Measurements from ENCODE around the gene POLDIP2.

POLDIP2 gene, protein sequence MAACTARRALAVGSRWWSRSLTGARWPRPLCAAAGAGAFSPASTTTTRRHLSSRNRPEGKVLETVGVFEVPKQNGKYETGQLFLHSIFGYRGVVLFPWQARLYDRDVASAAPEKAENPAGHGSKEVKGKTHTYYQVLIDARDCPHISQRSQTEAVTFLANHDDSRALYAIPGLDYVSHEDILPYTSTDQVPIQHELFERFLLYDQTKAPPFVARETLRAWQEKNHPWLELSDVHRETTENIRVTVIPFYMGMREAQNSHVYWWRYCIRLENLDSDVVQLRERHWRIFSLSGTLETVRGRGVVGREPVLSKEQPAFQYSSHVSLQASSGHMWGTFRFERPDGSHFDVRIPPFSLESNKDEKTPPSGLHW

DNA sequence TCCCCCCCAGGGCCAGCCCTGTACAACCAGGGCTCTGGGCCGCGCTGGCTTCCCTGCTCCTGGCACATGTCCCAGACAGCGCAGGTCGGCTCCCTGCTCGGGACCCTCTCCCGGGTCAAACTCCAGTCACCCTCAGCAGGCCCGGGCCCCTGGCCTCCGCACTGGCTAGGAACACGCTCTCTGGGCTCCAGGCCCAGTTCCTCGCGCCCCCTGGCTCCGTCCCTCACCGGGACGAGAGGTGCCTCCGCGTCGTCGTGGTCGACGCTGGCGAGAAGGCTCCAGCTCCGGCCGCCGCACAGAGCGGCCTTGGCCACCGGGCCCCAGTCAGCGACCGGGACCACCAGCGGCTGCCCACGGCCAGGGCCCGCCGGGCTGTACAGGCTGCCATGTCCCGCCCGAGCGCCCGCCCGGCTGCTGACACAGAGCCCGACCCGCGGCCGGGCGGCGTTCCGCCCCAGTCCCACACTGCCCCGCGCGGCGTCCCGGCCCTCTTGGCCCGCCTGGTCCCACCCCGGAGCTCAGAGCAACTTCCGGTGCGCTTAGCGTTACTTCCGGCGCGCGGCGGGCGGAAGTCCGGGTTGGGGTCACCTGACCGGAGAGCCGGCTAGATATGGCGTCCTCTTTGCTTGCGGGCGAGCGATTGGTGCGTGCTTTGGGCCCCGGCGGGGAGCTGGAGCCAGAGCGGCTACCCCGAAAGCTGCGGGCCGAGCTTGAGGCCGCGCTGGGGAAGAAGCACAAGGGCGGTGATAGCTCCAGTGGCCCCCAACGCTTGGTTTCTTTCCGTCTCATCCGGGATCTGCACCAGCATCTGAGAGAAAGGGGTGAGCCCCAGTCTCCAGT, at the start of gene POLDIP2:
Gene POLDIP2, minus strand, starts transcription at position 467 of the 840 bp plus-strand sequence. Its CDS starts 79 bp downstream, at position 388.
- peak; percentile 91 to 93 for DNase-seq (ENCODE audit: low read depth in 2 of 2)

DNA sequence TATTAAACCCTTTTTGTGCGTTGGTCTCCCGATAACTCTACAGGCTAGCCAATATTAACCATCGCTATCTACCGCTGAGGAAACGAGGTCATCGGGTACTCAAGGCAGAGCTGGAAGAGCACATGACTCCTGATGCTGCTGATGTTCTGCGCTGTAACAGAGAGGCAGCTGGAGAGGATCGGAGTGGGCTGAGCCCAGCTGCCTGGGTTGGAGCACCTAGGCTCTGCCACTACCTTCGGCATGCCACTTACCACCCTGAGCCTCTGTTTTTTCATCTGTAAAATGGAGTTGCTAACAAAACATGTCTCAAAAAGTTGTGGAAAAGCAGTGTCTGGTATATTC, 49.1 kb upstream of the POLDIP2 start:
- no peak for DNase-seq (ENCODE audit: low read depth in 2 of 2)

DNA sequence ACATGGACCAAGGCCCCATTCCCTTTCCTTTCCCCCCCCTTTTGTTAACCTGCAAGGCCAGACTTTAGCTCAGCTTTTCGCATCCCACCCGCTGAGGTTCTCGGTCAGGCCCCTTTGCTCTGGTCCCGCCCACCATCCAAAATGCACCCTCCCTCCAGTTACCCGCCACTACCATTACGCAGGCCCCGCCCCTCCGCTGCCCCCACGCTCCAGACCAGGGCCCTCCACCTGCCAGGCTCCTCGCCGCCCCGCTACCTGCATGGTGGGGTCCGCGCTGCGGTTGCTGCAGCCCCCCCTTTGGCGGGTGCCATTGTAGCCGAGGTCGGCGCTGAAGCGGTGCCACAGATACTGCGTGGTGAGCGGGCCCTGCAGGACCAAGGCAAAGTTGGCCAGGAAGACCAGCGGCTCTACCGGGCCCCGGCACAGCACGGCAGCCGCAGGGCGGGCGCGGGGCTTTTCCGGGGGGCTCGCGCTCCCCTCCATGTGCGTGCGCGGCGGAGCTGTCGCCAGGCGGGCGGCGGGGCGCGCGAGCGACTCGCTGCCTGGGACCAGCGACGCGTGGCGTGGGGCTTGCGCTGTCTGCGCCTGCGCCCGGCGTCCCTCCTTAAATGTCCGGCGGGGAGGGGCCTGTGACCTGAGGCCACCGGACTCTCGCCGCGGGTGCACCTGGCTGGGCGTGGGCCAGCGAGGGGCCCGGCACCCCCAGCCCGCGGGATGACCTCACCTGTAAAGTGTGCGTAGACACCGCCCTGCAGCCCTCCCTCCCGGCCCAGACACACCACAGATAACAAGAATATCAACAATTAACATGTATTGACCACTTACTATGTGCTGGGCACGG, 48.5 kb upstream of the POLDIP2 start, which contains the start of gene SLC46A1:
Gene SLC46A1, minus strand, starts transcription at position 581 of the 841 bp plus-strand sequence. Its CDS starts 98 bp downstream, at position 483.
- DNase-seq (ENCODE audit: low read depth in 2 of 2) = peak in 1 of 2 experiments; percentile 70

DNA sequence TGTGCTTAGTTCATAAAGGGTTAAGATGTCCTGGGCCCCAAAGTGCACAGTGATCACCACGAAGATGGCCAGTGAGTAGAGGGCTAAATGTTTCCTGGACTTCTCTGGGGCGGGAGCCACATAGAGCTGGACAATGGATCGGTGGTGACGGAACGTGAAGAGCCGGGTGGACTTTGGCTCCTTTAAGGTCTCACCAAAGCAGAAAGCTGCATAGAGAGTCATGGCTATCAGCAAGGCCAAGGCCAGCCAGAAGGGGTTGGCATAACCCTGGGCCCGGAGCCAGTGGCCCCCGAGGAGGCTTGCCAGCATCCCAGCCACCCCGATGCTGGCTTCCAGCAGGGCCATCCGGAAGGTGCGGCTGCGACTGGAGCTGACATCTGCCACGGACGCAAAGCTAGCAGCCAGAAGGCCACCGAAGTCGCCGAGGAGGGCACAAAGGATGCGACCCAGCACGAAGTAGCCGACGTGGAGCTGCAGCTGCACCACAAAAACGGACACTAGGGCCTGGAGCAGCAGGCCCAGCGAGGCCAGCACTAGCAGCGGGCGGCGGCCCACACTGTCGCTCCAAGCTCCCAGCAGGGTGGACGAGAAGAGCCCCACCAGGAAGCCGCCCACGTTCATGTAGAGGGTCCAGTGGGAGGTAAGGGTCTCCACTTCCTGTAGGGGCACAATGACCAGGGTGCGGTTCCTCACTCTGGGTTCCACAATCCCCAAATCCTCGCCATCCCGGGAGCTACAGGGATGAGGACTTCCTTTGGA, 47.7 kb upstream of the POLDIP2 start:
- no peak for DNase-seq (ENCODE audit: low read depth in 2 of 2)

DNA sequence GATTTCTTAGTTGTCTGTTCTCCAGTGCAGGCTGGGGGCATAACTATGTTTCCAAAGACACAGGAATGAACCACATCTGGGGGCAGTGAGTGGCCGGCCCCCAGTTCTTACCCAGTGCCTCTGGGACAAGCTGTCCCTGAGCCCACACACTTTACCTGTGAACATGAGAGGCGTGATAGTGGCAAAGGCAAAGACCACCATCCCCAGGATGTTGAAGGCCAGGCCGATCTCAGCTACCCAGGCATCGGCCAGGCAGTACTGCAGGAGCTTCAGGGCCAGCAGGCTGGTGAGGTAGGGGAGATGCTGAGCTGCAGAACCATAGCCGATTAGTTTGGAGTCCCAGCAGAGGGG, 47.1 kb upstream of the POLDIP2 start:
- no peak for DNase-seq (ENCODE audit: low read depth in 2 of 2)

DNA sequence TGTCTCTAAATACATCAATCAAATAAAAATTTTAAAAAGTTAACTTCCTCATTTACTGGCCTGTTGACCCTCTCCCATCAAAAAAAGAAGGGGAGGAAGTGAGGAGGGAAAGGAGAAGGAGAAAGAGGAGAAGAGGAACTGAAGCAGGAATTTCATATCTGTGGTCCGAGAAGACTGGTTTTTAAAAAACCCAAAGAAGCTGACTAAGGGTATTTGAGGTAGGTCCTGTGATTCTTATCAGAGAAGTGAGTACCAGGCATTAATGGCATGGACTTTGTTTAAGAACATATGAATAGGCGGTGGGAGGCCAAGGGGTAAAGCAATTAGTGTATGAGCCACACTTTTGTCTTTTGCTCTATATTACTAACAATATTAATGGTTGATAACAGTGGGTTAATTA, 46.7 kb upstream of the POLDIP2 start:
- no peak for DNase-seq (ENCODE audit: low read depth in 2 of 2)

DNA sequence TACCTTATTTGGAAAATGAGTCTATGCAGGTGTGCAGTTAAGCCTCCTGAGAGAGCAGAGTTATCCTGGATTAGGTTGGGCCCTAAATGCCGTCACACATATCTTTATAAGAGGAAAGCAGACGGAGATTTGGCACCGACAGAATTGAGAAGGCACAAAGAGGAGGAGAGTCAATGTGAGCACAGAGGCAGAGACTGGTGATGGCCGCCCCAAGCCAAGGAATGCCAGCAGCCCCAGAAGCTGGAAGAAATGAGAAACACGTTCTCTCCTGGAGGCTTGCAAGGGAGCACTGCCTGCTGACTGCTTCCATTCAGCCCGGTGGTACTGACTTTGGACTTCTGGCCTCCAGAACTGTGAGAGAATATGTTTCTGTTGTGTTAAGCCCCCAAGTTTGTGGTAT, 45.5 kb upstream of the POLDIP2 start:
- no peak for DNase-seq (ENCODE audit: low read depth in 2 of 2)

DNA sequence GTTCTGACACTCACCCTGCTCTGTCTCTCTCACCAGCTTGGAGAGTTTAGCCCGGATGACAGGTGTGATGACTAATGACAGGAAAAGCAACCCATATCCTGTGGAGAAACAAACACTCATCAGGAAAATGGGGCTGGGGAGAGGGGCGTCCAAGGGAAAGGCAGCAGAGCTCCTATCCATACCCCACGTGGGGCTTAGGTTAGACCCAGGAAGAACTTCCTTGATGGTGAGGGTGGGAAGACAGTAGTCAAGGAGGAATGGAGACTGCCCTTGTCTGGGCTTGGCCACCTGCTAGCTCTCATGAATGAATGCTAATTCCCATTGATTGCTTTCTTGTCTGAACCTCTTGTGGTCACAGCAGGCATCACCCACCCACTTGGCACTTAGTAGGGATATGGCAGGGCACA, 44.9 kb upstream of the POLDIP2 start:
- DNase-seq (ENCODE audit: low read depth in 2 of 2) = no peak

DNA sequence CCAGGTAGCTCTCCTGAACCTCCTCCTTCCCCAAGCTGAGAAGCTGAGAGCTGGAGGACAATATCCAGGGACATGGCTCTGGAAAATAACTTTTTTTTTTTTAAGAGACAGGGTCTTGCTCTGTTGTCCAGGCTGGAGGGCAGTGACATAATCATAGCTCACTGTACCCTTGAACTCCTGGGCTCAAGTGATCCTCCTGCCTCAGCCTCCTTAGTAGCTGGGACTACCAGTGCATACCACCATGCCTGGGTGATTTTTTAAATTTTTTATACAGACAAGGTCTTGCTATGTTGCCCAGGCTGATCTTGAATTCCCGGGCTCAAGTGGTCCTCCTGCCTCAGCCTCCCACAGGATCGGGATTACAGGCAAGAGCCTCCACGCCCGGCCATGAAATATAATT, 42.5 kb upstream of the POLDIP2 start:
- DNase-seq (ENCODE audit: low read depth in 2 of 2) = no peak

DNA sequence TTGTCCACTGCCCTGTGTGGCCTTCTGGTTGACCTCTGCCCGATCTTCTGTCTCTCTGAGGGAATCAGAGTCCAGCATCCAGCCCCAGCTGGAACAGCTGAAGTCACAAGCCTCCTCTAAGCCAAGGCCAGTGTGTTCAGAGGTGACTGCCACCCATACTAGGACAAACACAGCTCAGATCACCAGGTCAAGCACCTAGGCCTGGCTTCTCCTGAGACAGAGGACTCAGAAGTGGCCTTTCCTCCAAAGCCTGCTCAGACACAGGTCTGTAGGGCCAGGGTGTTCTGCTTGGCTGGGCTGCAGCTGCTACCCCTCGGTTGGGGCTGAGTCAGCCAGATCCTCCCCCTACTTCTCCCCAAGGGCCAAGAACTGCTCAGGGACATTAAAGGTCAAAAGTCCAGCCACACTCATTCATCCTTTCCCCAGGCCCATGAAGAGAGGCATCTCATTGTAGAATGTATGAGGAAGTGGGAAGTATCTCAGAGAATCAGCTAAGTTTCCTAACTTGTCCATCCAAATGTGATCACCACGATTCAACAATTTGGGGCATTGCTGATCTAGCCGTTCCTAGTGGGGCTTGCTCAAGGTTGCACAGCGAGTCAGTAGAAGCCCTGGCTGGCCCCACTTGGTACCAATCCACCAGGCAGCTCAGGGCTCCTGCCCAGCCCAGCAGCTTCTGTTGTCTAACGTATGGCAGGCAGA, 41.1 kb upstream of the POLDIP2 start:
- no peak for DNase-seq (ENCODE audit: low read depth in 2 of 2)

DNA sequence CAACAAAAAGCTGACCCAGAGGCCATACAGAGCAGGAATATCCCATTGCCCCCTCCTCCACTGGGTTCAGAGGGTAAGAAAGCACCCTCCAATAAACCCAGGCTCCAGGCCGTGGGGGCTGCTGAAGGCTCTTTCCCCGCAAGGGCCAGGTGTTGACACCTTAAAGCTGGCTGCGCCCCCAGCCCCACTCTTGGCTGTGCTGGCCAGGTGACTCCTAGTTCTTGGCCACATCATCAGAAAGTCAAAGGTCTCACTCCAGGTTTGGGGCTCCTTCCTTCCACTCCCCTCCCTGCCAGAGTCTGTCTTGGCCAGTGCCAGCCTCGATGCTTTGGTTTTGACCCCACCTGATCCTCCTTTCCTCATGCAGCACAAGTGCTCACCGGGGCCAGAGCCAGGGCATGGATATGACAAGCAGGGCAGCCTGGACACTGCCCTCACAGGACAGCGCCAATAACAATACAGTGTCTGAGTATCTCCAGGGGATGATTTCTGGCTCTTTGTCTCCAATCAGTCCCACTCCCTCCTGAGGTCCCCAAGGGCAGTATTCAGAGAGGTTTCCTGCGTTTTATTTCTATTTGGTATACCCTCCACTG, 40.5 kb upstream of the POLDIP2 start:
- DNase-seq (ENCODE audit: low read depth in 2 of 2) = no peak

DNA sequence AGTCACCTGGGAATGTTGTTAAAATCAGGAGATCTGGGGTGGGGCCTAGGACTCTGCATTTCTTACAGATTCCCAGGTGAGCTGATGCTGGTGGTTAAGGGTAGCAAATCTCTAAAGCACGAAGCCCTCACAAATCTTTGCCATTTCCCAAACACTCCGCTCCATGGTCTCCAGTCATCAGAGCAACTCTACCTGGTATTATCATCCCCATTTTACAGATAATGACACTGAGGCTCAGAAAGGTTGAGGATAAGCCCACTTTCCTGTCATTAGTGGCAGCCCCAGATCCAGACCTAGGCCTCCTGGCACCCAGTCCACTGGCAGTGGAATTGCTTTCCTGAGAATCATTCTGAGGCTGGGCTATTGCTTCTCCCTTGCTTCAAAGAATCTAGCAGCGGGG, 39.9 kb upstream of the POLDIP2 start:
- DNase-seq (ENCODE audit: low read depth in 2 of 2) = no peak

DNA sequence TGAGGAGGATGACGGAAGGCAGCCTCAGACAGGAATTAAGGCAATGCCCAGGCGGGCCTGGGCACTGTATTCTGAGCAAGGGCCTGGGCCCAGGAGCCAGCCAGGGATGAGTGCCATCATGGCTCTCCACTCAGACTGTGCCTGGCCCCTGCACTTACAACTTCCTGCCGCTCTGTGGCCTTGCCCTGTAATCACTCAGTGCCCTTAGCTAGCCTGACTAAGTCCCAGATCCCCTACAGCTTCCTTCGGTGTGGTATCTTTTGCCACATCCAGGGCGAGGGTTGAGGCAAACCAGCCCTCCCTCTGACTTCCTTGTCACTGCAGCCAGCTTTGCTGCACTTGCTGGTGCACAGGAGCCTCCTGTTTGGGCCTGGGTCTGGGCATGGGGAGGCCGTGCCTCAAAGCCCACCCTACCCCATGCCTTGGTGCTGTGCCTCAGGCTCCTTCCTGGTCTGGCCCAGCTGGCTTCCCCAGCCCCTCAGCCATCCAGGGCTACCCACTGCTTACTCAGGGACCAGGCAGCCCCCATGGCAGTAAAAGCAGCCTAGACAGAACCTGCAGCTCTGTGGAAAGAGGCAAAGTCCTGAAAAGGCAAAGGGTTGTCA, 39.4 kb upstream of the POLDIP2 start:
- DNase-seq (ENCODE audit: low read depth in 2 of 2) = no peak

DNA sequence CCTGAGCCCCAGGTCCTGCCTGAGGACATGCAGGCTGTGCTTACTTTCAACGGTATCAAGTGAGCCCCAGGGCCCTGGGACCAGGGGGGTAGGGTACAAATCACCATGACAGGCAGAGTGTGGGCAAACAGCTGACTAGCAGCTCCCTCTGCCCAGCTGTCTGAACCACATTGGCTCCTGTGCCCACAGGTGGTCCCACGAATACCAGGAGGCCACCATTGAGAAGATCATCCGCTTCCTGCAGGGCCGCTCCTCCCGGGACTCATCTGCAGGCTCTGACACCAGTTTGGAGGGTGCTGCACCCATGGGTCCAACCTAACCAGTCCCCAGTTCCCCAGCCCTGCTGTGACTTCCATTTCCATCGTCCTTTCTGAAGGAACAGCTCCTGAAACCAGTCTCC, 38.6 kb upstream of the POLDIP2 start:
- no peak for DNase-seq (ENCODE audit: low read depth in 2 of 2)

DNA sequence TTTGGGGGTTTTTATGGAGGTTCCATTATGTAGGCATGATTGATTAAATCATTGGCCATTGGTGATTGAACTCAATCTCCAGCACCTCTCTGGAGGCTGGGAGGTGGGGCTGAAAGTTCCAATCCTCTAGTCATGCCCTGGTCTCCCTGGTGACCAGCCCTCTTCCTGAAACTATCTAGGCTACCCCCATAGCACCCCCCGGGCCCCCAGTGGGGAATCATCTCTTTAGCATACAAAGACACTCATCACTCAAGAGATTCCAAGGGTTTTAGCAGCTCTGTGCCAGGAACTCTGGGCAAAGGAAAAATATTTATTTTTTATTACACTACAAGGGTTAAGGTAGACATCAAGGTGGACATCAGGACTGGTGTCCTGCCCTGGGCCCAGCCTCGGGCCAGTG, 38.1 kb upstream of the POLDIP2 start:
- DNase-seq (ENCODE audit: low read depth in 2 of 2) = no peak

DNA sequence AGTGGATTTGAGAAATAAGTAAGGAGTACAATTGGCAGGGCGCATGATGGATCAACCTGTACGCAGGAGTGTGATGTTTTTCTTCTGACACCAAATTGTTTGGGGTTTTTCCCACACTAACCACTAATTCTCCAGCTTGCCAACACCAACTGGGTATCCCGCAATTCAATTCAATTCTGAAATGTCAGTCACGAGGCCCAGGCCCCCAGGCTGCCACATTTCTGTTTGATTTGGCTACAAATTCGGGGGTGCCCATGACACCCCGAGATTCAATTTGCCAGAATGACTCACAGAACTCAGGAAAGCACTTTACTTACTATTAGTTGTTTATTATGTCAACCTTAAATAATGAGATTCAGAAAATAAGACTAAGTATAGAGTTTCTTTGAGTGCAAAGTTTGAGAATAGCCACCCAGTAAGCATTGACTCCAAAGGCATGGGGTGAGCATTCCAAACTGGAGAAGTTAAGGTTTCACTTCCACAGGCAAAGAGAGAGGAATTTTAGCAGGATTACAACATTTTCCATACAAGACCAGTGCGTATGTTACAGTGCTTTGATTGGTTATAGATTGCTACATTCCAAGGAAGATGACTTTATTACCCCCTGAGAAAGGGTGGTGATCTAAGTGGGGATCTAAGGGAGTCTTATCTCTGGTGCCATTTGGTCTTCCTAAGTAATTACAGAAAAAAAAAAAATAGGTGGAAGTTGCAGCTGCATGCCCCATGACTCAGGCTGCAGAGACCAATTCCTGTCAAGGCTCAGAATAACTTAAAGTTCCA, 37.2 kb upstream of the POLDIP2 start:
- no peak for DNase-seq (ENCODE audit: low read depth in 2 of 2)

DNA sequence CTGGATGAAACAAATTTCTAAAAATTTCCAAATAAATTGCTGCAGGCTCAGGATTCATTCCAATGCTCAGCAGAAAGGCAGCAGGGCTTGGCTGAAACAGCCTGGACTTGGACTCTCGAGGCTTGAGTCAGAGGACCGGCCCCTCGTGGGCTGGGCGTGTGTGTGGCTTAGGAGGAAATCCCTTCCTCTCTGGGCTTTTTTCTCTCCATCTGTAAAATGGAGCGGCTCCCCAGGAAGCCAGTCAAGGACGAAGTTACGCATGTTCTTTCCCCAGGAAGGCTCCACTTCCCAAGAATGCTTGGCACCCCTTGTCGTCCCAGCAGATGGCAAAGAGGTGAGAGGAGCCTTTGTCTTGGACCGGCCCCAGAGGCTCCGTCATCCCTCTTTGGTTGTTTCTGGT, 35.2 kb upstream of the POLDIP2 start:
- DNase-seq (ENCODE audit: low read depth in 2 of 2) = no peak

DNA sequence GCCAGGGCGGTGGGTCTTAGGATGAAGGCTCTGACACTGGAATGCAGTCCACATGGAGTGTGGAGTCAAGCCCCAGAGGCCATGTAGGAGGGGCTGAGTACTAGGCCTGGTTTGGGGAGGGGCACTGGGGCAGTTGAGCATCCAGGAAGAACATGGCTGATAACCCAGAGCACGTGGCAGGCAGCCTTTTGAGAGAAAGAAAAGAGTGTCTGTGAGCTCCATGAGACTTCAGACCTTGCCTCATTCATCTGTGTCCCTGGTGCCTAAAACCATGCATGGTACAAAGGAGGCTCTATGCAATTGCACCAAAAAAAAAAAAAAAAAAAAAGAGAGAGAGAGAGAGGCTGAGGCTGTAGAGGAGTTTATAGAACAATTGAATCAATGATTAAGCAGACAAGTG, 34.1 kb upstream of the POLDIP2 start:
- no peak for DNase-seq (ENCODE audit: low read depth in 2 of 2)

DNA sequence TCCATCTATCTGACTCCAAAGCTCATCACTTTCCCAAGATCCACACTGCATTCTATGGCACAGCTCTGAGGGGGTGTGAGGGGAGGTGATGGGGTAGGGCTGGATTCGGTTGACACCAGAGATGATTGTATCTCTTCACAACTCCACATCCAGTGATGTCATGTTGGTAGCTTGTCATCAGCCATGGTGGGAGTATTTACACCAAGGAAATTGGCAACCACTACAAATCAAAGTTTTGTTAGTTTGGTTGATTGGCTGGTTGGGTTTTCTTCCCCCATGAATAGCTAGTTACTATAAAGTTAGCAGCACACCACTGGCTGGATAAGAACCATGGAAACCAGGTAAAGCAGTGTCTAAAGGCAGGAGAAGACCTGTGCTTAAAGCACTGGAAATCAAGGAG, 33.7 kb upstream of the POLDIP2 start:
- no peak for DNase-seq (ENCODE audit: low read depth in 2 of 2)
